HL-60/S4 treated with phorbol 12-myristate 13-acetate at 8.2 ng/mL for 4 days and 3 days (cell line): ENCODE measurements around the gene ADAP1.
"Not testable (repeated sequence)": the region's sequence is repeated elsewhere in the genome, so short reads cannot be mapped to it uniquely, and the experiment has no call there.

Source experiments
- in situ Hi-C: fragments of 300-500 bp; cut with MboI; formaldehyde crosslinking; loops from 2 replicates; pipeline ENCODE4 v1.15.0; 2022; ENCODE audit warnings: low sequenced_read_pairs

ADAP1 gene

GRCh38 chr7:884191-885003 lies 70.1 kb downstream of the ADAP1 start:
- in situ Hi-C loops = no loop called here

GRCh38 chr7:883055-884021 lies 71.1 kb downstream of the ADAP1 start:
- in situ Hi-C loops = no loop called here

DNA sequence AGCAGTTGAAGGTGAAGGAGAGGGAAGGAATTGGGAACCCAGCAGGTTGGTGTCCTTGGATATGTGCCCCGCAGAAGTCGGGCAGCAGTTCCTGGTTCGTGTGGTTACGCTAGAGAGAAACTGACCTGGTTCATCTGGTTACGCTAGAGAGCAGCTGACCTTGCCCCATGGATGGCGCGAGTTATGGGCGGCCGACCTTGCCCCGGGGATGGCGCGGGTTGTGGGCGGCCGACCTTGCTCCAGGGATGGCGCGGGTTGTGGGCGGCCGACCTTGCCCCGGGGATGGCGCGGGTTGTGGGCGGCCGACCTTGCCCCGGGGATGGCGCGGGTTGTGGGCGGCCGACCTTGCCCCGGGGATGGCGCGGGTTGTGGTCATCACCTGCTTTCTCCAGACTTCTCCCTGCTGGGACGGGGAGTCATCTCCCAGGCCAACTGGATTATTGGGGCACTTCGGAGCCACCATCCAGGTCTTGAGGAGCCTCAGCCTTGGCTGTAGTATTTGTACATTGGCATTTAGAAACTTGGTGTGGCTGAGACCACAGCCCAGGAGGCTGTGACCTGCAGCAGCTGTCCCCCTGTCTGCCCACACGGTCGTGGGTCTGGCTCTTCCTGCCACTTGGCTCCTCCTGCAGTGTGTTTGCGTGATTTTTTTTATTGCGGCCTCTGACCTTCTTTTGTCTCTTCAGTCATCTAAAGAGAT lies 72.0 kb downstream of the ADAP1 start:
- in situ Hi-C loops = no loop called here

- in situ Hi-C loops = no loop called here
Measured at GRCh38 chr7:881441-882234, 72.8 kb downstream of the ADAP1 start.

GRCh38 chr7:880450-880849 lies 74.0 kb downstream of the ADAP1 start:
- in situ Hi-C loops = no loop called here

- in situ Hi-C loops = no loop called here
Measured at GRCh38 chr7:879706-880105, 74.8 kb downstream of the ADAP1 start.

DNA sequence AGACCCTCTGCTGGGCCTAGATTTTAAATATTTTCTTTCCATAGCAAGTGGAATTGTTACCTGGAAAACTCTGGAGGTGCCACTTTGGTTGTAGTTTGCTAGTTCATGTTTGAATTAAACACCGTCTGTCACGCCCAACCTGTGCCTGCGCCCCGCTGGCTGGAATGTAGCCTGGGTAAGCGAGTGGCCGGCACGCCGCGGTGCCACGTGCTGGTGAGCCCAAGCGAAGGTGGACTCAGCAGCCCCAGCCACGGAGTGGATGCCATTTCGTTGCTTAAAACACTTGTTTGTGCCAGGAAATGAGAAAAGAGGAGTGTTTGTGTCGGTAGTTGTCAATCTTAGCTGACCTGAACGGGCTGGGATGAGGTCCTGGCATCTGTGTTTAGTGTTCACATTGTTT lies 75.4 kb downstream of the ADAP1 start:
- in situ Hi-C loops = no loop called here

DNA sequence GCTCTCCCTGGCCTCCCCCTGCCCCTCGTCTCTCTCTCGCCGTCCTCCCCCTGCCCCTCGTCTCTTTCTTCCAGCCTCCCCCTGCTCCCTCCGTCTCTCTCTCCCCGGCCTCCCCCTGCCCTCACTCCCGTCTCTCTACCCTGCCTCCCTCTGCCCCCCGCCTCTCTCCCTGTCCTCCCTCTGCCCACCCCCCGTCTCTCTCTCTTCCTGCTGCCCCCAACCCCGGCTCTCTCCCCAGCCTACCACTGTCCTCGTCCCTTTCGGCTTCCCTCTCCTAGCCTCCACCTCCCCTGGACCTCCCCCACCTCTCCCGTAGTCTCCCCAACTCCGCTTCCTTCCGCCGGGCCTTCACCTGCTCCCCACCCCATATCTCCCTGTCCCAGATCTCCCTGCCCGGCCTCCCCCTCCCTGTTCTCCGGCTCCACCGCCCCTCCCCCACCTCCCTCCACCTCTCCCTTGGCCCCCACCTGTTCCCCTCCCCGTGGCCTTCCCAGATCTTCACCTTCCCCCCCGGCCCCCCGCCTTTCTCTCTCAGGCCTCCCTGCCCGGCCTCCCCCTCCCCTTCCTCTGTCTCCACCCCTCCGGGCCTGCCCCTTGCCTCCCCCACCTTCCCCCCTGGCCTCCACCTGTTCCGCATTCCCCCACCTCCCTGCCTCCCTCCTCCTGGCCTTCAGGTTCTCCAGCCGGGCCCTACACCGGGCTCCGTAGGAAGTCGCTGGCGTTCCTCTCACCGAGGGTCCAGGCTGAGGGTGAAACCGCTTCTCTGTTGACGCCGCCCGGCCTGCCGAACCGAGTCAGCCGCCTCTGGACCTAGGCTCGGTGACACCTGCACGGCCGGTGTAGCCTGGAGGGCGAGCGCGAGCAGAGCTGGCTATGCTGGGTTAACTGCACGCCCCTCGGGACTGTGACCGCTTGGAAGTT lies 76.9 kb downstream of the ADAP1 start:
- in situ Hi-C loops = no loop called here

DNA sequence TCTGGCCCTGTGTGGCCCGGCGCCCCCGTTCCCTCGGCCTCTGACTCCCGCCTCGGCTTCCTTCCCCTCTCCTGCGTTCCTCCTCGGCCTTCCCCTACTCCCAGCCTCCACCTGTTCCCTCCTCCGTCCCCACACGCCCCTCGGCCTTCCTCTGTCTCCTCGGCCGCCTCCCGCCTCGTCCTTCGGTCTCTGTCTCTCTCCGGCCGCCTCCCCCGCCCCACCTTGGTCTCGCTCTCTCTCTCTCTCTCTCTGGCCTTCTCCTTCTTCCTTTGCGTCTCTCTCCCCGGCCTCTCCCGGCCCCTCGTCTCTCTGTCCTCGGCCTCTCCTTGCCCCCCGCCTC lies 77.5 kb downstream of the ADAP1 start:
- in situ Hi-C loops = no loop called here

GRCh38 chr7:876077-876971 lies 78.2 kb downstream of the ADAP1 start, which contains the start of gene GET4:
GET4 (plus strand) TSS chr7:876554; CDS start chr7:876646, 92 bp downstream.
- in situ Hi-C loops = no loop called here

GRCh38 chr7:875476-876076 lies 78.9 kb downstream of the ADAP1 start:
- in situ Hi-C loops = no loop called here

DNA sequence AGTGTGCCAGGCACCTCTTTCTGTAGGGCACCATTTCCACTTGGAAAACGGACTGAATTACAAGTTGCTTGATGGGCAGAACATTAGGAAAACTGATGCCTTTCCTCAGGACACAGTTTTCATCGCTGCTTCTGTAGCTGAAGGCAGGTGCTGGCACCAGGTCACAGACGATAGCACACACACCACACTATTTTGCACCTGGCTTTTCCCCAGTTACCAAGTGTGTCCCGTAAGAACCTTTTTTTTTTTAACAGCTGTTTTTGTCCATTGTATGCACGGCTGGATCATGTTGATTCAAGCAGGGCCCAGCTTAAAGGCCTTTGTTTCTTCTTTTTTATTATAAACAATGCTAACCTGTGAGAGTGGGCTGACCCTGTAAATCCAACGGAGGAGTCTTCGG lies 79.4 kb downstream of the ADAP1 start:
- in situ Hi-C loops = no loop called here

- in situ Hi-C loops = no loop called here
Measured at GRCh38 chr7:874031-874749, 80.3 kb downstream of the ADAP1 start.

- in situ Hi-C loops = no loop called here
Measured at GRCh38 chr7:873367-874002, 81.0 kb downstream of the ADAP1 start.

GRCh38 chr7:872685-873084 lies 81.8 kb downstream of the ADAP1 start:
- in situ Hi-C loops = not testable (repeated sequence)

DNA sequence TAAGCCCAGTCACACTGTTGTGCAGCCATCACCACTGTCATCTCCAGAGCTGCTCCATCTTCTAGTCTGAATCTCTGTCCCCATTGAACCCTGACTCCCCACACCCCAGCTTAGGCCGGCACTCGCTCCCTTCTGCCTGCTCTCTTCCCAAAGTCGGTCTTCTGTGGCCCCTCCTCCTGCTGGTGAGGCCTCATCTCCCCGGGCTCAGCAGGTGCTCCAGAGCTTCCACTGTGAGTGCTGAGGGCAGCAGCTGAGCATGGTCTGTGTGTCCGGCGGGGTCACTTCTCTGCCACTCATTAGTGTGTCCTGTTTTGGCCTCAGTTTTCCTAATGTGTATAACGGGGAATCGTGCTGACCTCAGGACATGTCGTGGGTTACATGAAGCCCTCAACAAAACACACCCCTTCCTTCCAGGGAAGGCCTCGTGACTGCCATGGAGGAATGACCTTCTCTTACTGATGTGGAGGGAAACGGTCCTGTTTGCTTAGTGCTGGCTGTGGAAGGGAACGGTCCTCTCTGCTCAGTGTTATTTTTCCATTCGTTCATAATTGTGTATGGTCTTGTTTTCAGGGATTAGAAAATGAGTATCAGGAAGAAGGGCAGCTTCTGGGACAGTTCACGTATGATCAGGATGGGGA lies 82.5 kb downstream of the ADAP1 start:
- in situ Hi-C loops = no loop called here
